Measurements from ENCODE around the gene HIVEP3.

Gene HIVEP3

GRCh38 chr1:41758500-41758899, 160.2 kb downstream of the HIVEP3 start:
- DNase-seq (ENCODE audit: low read depth) = no peak

- no peak for DNase-seq (ENCODE audit: low read depth)
These were observed 164.2 kb downstream of the HIVEP3 start for GRCh38 chr1:41754540-41754939.

- DNase-seq (ENCODE audit: low read depth) = no peak
These were observed 166.1 kb downstream of the HIVEP3 start for GRCh38 chr1:41752514-41753170.

GRCh38 chr1:41751804-41752513, 166.8 kb downstream of the HIVEP3 start:
- no peak for DNase-seq (ENCODE audit: low read depth)

GRCh38 chr1:41749991-41750745, 168.6 kb downstream of the HIVEP3 start:
- DNase-seq (ENCODE audit: low read depth) = no peak

GRCh38 chr1:41745022-41745421, 173.7 kb downstream of the HIVEP3 start:
- DNase-seq (ENCODE audit: low read depth) = no peak

- no peak for DNase-seq (ENCODE audit: low read depth)
These were observed 175.4 kb downstream of the HIVEP3 start for GRCh38 chr1:41743366-41743765.

- DNase-seq (ENCODE audit: low read depth) = no peak
These were observed 176.5 kb downstream of the HIVEP3 start for GRCh38 chr1:41742219-41742618.

- DNase-seq (ENCODE audit: low read depth) = no peak
These were observed 177.5 kb downstream of the HIVEP3 start for GRCh38 chr1:41741244-41741643.

GRCh38 chr1:41740630-41741239, 178.0 kb downstream of the HIVEP3 start:
- no peak for DNase-seq (ENCODE audit: low read depth)

- no peak for DNase-seq (ENCODE audit: low read depth)
These were observed 178.7 kb downstream of the HIVEP3 start for GRCh38 chr1:41740058-41740457.

GRCh38 chr1:41739061-41739955, 179.4 kb downstream of the HIVEP3 start:
- DNase-seq (ENCODE audit: low read depth) = peak; percentile 69

GRCh38 chr1:41738475-41738874, 180.2 kb downstream of the HIVEP3 start:
- no peak for DNase-seq (ENCODE audit: low read depth)

GRCh38 chr1:41738006-41738405, 180.7 kb downstream of the HIVEP3 start:
- DNase-seq (ENCODE audit: low read depth) = no peak

- no peak for DNase-seq (ENCODE audit: low read depth)
These were observed 183.0 kb downstream of the HIVEP3 start for GRCh38 chr1:41735631-41736260.

GRCh38 chr1:41735139-41735538, 183.6 kb downstream of the HIVEP3 start:
- DNase-seq (ENCODE audit: low read depth) = no peak

- DNase-seq (ENCODE audit: low read depth) = no peak
These were observed 184.3 kb downstream of the HIVEP3 start for GRCh38 chr1:41734201-41734970.

GRCh38 chr1:41733725-41734124, 185.0 kb downstream of the HIVEP3 start:
- DNase-seq (ENCODE audit: low read depth) = no peak

- no peak for DNase-seq (ENCODE audit: low read depth)
These were observed 185.7 kb downstream of the HIVEP3 start for GRCh38 chr1:41733021-41733420.

- no peak for DNase-seq (ENCODE audit: low read depth)
These were observed 187.1 kb downstream of the HIVEP3 start for GRCh38 chr1:41731516-41732030.

Data from activated T-helper 9 cell treated with anti-CD3 and anti-CD28 coated beads, Interleukin-2, amount 50 U/mL, for 16 hours (primary cell).